Colon (tissue), 2 donors: ENCODE measurements around the gene PIEZO2.

Experiments
- FAIRE-seq: peaks from 2 replicates; lab custom pipeline; 2012; peaks lifted over from hg19 to GRCh38; lab: Jason Lieb, UNC
- donor health status: control.
- donor health status: control.

The PIEZO2 gene

DNA sequence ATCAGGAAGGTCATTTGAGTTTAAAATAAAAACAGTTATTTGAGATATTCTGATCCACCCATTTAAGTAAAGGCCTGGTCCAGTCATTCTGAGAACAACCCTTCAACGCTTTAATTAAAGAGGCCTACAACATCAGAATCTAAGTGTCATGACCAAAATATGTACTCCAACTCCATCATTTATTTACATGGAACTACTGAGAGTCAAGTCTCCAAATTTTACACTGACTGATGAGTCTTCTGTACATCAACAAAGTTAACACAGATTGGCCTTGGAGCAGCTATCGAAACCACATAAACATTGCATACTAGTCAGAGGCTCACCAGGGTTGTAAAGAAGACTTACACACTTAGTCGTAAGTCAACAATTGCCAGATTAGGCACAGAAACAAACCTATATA is 37.1 kb downstream of the PIEZO2 start:
- no peak for FAIRE-seq

DNA sequence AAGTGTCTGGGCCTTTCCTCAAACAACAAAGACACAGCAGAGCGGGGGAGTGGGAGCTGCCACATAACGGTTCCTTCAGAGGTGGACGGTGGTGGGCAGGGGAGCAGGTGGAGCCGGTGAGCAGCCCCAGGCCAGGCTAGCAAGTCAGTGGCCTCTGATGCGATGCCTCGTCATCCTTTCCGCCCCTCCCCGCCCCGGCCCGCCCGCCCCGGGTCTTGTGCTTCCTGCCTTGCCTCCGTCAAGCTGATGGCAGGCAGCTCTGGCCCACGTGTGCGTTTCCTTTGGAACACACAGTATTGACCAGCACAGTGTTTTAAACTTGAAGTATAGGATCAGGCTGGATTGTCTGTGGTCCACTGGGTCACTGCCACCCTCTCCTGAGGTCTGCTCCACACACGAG is 38.9 kb downstream of the PIEZO2 start:
- no peak for FAIRE-seq

DNA sequence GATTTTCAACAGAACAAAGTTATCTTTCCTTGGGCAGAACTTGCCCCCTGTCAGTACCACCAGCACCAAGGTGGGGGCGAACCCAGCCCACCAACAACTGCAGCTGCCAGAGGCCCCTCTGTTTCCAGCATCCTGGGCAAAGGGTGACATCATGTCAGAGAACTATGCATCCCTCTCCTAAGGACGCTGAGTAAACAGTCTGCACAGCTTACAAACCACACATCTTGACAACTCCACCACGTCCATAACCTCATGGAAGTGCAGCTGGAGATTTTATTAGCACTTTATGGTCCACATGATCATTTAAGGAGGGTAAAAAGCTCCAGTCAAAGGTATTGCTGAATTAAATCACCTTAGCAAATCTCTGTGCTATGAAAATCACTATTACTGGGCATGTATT is 40.4 kb downstream of the PIEZO2 start:
- no peak for FAIRE-seq

DNA sequence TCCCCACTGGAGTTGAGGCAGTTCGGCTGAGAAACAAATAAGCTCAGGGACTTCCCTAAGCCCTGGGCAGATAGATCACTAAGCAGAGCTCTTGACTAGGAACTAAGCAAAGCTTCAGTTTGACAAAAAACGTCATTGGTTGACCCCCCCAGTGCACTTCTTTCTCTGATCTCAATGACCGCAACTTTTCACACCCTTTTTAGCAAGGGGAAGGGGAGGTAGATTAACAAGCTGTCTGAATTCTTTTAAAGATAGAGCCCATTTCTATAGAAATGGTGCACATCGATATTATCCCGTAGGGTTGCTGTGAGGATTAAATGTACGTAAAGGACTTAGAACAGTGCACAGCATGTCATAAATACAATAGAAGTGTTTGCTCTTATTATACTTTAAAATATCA is 42.5 kb downstream of the PIEZO2 start:
- FAIRE-seq: no peak

DNA sequence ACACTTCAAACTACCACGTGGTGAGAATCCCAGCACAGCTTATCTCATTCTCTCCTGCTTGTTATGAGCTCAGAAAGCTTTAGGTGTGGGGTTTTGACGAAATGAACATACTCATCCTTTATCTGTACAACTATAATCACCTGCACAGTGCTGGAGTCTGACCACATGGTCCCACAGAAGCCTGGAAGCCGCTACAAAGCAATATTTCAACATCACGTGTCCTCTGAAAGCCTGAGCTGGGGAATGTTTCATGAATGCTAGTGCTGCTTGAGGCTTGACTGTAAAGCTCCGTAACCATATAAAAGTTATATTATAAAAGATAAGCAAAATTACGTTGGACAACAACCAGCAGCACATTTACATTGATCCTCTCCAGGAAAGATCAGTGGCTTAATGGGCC is 43.9 kb downstream of the PIEZO2 start:
- no peak for FAIRE-seq

DNA sequence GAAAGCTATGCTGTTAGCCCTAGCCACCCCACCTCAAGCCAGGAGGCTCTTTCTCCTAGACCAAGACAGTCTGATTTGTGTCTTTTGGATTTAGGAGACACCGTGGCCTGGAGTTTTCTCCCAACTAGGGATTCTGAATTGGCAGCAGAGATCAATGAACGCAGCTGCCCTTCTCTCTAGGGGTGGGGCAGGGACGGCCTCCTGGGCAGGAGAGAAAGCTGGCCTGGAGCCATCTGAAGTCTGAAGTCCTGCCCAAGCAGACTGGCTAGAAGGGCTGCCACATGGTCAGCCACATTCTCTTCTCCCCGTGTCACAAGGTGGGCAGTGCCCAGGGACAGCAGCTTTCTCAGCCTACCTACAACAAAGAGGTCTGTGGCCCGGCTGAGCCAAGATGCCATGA is 45.1 kb downstream of the PIEZO2 start:
- FAIRE-seq: no peak

DNA sequence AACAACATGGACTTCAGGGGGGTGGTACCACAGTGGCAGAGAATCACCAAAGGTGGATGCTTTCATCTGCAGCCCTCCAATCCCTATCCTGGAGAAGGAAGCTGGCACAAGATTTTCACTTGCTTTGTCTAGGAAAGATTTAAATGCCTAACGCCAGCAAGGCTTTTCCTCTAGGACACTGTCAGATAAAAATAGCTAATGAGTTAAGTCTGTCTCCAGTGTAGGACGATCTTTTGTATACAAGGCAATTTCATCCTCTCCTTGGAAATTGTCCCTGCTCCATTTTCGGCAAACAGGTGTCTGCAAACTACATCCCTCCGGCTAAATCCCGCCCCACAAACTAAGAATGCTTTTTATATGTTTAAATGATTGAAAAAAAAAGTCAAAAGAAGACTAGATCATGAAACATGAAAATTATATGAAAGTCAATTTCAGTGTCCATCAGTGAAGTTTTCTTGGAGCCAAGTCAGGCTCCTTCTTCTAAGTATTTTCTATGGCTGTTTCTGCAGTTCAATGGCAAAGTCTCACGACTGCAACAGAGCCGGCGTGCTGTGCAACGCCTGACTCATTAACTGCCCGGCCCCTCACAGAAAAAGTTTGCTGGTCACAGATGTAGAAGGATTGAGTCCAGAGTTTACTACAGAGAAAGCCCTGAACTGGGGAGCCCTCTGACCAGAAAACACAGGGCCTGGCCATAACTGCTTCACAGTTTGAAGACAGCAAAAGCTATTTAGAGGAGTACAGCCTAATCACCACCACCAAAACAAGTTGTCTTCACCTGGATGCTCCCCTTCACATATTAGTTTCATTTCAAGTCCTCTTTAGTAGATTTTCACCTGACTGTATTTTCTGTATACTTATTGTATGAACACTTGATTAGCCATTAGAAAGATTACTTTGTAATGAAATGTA is 52.3 kb downstream of the PIEZO2 start:
- FAIRE-seq: no peak

DNA sequence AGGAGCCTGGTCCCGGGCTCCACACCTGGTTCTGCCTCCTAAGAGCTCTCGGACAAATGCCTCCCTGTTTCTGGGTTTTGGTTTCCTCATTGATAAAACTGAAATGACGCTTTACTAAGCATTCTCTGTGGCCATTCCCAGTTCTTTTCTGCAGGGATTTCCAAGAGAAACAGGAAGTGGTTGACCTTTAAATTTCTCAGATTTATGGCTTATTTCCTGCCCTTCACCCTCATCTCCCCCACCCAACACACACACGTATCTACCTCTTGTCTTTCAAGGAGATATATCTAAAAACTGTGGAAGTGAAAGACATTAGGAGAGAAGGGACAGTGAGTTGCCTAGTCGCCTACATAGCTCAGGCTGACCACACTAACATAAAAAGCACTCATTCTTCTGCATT is 53.0 kb downstream of the PIEZO2 start:
- no peak for FAIRE-seq

DNA sequence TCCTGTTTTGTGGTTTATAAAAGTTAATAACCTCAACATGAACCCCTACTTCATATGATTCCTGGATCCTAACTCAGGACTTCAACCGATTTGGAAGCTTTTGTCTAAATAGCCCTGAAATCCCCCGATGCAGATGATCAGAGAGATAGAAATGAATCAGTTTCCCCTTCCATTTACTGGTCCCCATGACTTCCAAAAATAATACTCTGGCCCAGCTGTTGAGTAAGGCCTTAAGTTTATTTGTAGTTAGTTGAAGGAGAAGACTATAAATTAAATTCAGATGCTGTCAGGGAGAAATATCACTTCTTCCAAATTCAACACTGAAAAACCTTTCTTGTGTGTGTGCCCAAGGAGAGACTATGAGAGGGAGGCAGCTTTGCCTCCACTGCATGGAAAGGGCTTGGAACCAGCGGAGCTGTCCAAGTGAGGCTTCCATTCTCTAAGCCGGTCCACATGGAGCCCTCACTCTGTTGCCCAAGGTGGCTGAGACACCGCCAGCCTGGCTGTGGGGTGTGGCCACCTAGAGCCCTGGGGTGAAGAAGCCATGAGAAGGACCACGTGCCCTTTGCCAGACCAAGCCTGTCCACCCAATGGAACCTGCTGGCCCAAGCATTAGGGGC is 53.6 kb downstream of the PIEZO2 start:
- FAIRE-seq: no peak

DNA sequence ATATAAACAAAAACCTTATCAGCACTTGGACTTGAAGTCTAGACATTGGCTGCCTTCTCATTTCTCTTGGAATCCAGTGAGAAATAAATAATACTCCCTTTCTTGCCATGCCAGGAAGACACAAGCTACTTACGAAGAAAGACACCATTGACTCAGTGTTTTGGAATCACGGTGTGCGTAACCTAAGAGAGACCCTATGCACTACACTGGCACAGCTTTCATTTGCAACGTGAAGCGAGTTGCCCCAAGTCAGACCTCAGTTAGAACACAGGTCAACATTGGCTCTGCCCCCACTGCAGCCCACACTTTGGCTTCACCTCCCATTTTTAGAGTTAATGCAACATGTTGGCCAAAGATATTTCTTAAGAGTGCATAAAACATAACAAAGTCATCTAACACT is 54.2 kb downstream of the PIEZO2 start:
- FAIRE-seq: no peak

DNA sequence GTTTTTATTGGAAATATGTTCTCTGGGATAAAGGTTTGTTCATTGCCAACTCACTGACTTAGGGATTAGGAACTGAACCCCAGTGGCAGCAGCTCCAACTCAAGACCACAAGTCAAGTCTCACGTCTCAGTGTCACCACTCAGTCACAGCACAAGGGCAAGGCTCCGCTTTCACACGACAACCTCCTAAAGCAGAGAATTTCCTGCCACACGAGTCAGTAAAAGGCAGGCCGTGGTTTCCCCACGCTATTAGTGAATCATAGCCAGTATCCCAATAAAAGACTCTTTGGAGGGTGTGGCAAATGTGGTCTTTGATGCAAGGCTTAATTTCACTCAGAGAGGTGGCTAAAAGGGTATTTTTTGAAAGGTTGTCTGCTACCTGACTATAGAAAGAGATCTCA is 57.6 kb downstream of the PIEZO2 start:
- no peak for FAIRE-seq

DNA sequence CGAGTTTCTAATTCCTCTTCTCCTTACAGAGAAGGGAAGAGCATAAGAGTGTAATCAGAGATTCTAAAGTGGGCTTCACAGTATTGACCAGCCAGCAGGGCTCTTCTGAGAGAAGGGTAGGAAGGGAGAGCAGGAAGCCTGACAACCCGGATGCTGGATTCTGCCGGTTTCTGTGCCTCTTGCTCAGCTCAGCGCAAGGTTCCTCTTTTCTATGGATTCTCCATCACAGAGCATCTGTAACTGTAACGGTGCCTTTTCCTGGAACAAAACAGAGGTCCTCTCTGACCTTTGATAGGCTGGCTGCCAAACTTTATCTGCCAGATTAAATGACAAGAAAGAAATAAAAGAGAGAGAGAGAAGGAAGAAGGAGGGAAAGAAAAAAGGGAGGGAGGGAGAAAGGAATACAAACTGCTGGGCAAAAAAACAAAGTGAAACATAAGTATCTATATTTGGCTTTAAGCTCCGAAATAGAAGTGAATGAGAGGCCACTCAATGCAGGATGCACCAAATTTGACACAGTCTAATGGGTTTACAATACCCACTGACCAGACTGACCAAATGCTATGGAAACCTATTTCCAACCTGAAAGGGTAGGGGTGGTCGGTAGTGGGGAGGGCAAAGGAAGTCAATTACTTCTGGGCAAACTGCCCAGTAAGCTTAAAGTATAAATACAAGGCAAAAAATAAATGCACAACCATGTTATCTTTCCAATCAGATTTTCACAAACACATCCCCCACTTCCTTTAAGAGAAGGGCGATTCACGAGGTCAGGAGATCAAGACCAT is 59.2 kb downstream of the PIEZO2 start:
- no peak for FAIRE-seq

DNA sequence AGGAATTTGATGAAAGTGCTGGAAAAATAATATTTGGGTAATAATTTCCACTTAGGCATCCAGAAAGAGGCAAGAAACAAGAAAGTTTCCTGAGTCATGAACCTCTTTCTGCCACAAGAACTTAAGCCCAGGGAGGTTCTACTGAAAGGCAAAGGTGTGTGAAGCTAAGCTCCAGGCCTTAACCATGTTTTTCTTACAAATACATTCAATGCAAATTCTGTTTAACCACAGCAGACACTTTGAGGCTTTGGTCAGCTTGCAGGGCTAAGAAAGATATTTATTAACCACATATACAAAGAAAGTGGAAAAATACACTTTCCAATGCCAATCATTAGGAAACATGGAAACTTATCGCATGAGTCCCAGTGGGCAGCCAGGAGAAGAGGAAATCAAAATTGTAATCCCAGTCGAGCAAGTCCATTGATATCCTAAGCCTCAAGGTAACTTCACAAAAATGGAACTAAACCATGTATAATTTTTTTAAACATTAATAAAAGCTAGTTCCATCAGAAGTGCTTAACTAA is 68.3 kb downstream of the PIEZO2 start:
- FAIRE-seq: no peak

DNA sequence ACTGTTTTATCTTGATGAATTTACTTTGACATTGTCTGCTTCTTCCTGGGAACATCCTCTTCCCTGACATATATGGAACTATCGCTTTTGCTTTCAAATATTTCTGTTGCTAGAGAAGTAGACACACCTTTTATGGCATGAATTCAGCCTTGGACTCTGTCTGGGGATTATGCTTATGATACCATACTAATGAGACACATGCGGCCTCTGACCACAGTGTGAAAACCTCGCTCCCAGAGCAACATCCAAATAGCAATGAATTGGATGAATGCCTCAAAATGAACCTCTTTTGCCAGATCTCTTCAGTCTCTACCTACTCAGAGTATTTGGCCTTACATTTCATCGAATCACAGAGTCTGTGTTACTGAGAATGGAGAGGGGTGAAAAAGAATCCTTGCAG is 70.9 kb downstream of the PIEZO2 start:
- no peak for FAIRE-seq

DNA sequence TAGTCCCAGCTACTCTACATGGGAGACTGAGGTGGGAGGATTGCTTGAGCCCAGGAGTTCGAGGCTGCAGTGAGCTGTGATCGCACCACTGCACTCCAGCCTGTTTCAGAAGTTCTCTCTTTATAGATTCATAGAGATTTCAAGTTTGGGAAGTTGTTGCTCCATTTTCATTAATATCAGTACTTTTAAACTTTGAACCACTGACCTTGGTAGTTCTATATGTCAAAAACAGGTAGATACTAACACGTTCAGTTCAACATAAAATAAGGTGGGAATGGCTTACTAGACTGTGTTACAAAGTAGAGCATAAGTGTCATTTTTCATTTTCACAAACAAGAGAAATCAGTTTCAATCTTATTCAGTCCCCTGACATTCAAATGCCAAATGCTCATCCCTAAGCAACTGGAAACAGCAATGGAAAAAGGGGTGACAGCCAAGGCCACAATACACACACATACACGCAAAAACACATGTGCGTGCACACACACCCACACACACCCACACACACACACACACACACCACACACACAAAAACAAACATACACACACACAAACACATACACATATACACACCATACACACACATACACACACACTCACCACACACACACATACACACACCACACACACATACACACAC is 71.7 kb downstream of the PIEZO2 start:
- FAIRE-seq: no peak

DNA sequence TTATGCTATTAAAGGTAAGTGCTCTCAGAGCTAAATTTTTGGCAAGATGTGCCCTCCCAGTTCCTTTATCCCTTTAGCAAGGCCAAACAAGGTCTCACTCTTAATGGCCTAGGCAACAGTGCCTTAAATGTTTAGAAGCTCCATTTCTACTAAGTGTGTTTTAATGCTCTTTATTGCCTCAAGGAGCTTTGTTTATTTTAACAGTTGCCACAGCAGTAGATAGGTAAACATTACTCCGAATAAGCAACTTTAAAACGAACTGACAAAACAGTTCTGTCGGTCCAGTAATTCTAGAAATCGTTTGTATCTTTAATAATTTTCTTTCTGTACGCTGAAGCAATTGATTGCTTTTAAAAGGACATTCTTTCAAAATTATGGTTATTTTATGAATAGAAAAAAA is 74.5 kb downstream of the PIEZO2 start:
- FAIRE-seq: no peak

DNA sequence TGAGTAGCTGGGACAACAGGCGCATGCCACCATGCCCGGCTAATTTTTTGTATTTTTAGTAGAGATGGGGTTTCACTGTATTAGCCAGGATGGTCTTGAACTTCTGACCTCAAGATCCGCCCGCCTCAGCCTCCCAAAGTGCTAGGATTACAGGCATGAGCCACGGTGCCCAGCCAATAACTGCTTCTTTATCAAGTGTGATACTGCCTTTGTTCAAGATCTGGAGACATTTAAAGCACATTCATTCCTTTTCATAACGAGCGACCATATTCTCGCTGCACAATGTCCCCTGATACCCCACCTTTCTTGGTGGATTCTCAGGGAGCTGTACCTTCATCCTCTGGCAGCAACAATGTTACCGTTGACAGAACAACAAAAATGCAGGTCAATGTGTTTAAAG is 75.4 kb downstream of the PIEZO2 start:
- no peak for FAIRE-seq

DNA sequence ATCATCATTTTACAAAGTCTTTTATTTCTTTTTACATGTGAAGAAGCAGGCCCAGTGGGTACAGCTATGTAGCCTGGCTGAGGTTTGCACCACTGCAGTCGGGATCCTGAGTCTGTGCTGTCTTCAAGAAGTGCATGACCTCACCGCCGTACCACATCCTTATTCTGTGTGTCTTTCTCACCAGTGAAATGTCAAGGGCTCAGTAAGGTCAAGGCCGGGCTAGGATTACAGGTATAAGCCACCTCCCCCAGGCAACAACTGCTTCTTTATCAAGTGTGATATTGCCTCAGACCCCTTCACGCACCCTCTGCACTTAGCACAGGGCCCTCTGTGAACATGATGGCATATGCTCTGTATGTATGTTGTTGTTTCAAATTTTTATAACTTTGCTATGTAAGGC is 76.7 kb downstream of the PIEZO2 start:
- no peak for FAIRE-seq

DNA sequence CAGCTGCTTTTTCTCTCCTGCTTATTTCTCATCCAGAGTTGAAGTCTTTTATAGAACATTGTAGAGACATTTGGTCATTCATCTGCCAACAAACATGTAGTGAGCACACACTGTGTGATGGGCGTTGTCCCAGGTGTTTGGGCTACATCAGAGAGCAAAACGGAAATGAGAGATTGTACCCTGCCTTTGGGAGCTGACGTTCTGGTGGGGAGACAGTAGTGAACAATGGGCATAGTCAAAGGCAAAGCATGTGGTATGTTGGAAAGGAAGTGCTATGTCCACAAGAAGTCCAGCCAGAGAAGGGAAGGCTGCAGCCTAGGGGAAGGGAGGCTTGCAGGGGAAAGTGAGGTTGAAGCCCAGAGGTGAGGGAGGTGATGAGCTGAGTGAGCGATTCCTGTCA is 78.1 kb downstream of the PIEZO2 start:
- no peak for FAIRE-seq

DNA sequence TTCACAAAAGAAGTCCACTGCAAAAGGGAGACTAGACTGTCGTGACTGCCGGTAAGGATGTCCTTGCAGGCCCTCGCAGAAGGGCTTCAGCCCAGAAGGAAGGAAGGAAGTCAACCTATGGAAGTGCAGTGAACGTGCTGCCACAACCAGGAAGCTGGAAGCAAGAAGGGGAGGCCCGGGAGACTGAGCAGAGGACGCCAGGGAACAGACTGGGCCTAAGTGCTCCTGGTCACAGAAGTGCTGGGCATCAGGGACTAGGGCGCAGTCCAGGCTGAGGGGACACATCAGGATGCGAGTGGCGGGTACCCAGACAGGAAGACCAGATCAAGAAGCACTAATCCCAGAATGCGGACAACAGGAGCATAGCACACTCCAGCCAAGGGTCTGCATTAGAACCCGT is 78.8 kb downstream of the PIEZO2 start:
- FAIRE-seq: no peak

DNA sequence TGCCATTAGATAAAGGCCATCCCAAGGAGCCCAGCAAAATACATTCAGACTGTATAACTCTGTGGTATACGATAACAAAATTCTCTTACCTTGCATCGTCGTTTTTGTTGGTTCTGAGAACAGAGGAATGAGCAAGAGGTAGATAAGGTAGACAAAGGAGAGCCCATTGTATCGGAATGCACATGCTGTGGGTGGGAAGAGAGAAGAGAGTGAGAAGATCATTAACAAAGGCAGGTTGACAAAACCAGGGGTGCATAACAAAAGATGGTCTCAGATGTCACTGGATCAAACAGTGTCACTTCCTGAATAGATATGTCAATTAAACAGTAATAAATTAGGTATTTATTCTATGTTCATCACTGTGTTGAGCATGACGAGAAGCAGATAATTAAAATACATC is 83.3 kb downstream of the PIEZO2 start:
- no peak for FAIRE-seq

DNA sequence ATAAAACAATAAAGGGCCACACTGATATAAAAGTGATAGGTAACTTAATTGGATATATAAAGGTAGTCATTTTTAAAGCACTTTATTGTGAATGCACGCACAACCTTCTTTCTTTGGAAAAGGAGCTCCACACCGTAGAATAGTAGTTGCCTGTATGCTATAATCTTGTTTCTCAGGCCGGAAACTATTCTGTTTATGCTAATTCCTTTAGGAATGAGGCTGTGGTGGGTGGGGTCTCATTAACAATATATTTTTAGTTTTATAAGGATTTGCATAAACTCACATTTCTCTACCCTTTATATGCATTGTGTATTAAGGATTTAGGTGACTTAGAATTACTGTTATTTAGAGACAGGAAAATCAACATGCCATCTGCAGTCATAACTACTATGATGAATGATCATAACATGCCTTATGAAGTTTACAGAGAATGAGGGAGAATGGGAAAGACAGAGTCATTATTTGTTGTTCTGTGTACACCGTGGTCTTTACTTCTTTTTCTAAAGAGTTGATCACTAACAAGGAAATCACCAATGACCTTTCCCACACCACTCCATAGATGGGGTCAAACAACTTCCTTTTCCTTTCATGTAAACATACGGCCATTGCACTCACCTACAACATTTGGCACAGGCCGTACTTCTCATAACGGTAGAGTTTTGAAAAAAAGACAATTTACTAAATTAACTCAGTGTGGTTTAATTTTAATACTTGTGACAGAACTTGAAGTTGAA is 84.5 kb downstream of the PIEZO2 start:
- no peak for FAIRE-seq
